ENCODE results near the gene SLC12A4. TPM values are rescaled to one million over a fixed set of nuclear protein-coding genes. Genes with fewer than 3 reads are reported as not detected.

SLC12A4 gene
- total and polyA plus RNA-seq, 2 of the 13 experiments (the other 11 are each of a cell fraction or from before 2014, with no cell fraction given) = 65.1 to 84.3 TPM

DNA sequence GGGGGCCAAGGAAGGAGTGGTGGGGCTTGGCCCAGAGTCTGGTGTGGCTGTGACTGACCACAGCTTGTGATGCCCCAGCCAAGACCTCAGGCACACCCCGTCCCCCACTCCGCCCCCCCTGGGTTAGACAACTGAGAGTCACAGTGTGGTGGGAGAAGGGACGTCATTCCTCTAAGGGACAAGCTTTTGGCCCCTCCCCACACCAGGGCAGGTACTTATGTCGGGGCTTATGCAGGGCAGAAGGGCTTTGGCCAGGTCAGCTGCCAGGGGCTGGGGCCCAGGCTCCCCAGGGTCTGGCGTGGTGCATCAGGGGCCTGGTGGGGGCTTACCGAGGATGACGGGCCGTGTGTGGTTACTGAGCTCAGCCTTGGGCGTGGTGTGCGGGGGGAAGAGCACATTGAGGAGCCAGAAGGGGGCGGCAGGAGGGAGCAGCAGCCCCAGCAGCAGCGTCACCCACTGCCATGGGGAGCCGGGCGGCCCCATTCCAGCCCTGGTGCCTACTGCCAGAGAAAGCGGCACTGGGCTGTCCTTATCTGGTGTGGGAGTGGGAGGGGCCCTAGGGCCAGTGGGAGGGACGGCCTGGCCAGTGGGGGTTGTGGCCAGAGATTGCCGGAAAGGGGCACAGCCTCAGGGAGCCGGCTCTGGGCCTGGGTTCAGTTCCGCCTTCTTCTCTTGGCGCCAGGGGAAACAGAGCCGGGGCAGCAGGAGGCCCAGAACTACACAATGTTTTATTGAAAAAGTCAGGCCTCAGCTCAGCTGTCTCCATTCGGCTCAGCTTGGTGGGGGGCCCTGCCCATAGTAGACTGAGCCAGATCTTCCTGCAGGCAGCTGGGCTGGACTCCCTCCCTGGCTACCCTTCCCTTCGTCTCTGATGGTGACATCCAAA is 24.6 kb downstream of the SLC12A4 start, which contains the start of gene LCAT (continued):
- TF ChIP-seq, protein P1, sequence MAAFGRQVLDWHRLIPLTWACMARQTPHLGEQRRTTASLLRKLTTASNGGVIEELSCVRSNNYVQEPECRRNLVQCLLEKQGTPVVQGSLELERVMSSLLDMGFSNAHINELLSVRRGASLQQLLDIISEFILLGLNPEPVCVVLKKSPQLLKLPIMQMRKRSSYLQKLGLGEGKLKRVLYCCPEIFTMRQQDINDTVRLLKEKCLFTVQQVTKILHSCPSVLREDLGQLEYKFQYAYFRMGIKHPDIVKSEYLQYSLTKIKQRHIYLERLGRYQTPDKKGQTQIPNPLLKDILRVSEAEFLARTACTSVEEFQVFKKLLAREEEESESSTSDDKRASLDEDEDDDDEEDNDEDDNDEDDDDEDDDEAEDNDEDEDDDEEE (CRISPR knock-in tag; IDR thresholded peaks at IDR 0.05) = peak; percentile 81; the same call in 1 of the 2 replicates
- TF ChIP-seq ZNF709 (CRISPR knock-in tag; IDR thresholded peaks at IDR 0.05) (0 out of 2 replicates have a peak, but pooled peaks have one; percentile 75), SMYD3 (CRISPR knock-in tag; IDR thresholded peaks at IDR 0.05) (peak; percentile 82; the same call in 1 of the 2 replicates), GATA4 (IDR thresholded peaks at IDR 0.05; ENCODE audit: borderline replicate concordance, low read depth) (peak; percentile 66), ZFY (CRISPR knock-in tag; IDR thresholded peaks at IDR 0.05) (peak; percentile 36; the same call in 1 of the 2 replicates), ZNF816 (CRISPR knock-in tag; IDR thresholded peaks at IDR 0.05; ENCODE audit: borderline replicate concordance) (0 out of 2 replicates have a peak, but pooled peaks have one; percentile 3), WIZ (CRISPR knock-in tag; IDR thresholded peaks at IDR 0.05) (peak; percentile 57; the same call in 1 of the 2 replicates), ZFX (CRISPR knock-in tag; IDR thresholded peaks at IDR 0.05; ENCODE audit: low read depth) (peak; percentile 81; the same call in 1 of the 2 replicates), BCL6 (CRISPR knock-in tag; IDR thresholded peaks at IDR 0.05) (peak; percentile 15; the same call in 1 of the 2 replicates), HNF4A (CRISPR knock-in tag; IDR thresholded peaks at IDR 0.05) (peak; percentile 41), ZNF619 (CRISPR knock-in tag; IDR thresholded peaks at IDR 0.05) (peak; percentile 75), SSRP1 (CRISPR knock-in tag; IDR thresholded peaks at IDR 0.05) (peak; percentile 84)
- TF ChIP-seq, protein P2, sequence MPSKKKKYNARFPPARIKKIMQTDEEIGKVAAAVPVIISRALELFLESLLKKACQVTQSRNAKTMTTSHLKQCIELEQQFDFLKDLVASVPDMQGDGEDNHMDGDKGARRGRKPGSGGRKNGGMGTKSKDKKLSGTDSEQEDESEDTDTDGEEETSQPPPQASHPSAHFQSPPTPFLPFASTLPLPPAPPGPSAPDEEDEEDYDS (CRISPR knock-in tag; IDR thresholded peaks at IDR 0.05) = peak; percentile 97
- TF ChIP-seq, protein P3, sequence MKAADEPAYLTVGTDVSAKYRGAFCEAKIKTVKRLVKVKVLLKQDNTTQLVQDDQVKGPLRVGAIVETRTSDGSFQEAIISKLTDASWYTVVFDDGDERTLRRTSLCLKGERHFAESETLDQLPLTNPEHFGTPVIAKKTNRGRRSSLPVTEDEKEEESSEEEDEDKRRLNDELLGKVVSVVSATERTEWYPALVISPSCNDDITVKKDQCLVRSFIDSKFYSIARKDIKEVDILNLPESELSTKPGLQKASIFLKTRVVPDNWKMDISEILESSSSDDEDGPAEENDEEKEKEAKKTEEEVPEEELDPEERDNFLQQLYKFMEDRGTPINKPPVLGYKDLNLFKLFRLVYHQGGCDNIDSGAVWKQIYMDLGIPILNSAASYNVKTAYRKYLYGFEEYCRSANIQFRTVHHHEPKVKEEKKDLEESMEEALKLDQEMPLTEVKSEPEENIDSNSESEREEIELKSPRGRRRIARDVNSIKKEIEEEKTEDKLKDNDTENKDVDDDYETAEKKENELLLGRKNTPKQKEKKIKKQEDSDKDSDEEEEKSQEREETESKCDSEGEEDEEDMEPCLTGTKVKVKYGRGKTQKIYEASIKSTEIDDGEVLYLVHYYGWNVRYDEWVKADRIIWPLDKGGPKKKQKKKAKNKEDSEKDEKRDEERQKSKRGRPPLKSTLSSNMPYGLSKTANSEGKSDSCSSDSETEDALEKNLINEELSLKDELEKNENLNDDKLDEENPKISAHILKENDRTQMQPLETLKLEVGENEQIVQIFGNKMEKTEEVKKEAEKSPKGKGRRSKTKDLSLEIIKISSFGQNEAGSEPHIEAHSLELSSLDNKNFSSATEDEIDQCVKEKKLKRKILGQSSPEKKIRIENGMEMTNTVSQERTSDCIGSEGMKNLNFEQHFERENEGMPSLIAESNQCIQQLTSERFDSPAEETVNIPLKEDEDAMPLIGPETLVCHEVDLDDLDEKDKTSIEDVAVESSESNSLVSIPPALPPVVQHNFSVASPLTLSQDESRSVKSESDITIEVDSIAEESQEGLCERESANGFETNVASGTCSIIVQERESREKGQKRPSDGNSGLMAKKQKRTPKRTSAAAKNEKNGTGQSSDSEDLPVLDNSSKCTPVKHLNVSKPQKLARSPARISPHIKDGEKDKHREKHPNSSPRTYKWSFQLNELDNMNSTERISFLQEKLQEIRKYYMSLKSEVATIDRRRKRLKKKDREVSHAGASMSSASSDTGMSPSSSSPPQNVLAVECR (CRISPR knock-in tag; IDR thresholded peaks at IDR 0.05; ENCODE audit: borderline replicate concordance) = peak; percentile 55; the same call in 1 of the 2 replicates
- TF ChIP-seq, protein P4, sequence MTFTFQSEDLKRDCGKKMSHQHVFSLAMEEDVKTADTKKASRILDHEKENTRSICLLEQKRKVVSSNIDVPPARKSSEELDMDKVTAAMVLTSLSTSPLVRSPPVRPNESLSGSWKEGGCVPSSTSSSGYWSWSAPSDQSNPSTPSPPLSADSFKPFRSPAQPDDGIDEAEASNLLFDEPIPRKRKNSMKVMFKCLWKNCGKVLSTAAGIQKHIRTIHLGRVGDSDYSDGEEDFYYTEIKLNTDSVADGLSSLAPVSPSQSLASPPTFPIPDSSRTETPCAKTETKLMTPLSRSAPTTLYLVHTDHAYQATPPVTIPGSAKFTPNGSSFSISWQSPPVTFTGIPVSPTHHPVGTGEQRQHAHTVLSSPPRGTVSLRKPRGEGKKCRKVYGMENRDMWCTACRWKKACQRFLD (CRISPR knock-in tag; IDR thresholded peaks at IDR 0.05; ENCODE audit: borderline replicate concordance) = peak; percentile 20
- TF ChIP-seq, protein P5, sequence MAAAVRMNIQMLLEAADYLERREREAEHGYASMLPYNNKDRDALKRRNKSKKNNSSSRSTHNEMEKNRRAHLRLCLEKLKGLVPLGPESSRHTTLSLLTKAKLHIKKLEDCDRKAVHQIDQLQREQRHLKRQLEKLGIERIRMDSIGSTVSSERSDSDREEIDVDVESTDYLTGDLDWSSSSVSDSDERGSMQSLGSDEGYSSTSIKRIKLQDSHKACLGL (CRISPR knock-in tag; IDR thresholded peaks at IDR 0.05) = peak; percentile 73; the same call in 1 of the 2 replicates
- TF ChIP-seq, protein P6, sequence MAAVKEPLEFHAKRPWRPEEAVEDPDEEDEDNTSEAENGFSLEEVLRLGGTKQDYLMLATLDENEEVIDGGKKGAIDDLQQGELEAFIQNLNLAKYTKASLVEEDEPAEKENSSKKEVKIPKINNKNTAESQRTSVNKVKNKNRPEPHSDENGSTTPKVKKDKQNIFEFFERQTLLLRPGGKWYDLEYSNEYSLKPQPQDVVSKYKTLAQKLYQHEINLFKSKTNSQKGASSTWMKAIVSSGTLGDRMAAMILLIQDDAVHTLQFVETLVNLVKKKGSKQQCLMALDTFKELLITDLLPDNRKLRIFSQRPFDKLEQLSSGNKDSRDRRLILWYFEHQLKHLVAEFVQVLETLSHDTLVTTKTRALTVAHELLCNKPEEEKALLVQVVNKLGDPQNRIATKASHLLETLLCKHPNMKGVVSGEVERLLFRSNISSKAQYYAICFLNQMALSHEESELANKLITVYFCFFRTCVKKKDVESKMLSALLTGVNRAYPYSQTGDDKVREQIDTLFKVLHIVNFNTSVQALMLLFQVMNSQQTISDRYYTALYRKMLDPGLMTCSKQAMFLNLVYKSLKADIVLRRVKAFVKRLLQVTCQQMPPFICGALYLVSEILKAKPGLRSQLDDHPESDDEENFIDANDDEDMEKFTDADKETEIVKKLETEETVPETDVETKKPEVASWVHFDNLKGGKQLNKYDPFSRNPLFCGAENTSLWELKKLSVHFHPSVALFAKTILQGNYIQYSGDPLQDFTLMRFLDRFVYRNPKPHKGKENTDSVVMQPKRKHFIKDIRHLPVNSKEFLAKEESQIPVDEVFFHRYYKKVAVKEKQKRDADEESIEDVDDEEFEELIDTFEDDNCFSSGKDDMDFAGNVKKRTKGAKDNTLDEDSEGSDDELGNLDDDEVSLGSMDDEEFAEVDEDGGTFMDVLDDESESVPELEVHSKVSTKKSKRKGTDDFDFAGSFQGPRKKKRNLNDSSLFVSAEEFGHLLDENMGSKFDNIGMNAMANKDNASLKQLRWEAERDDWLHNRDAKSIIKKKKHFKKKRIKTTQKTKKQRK (IDR thresholded peaks at IDR 0.05; ENCODE audit: low read length) = no peak
